Thymus (tissue), 11 donors: Measurements from ENCODE around the gene BCAR3. TPM values are rescaled to one million over a fixed set of nuclear protein-coding genes. Genes with fewer than 3 reads are reported as not detected.

Source experiments
- DNase-seq, 9 donors: peaks; one replicate each; pipeline ENCODE4 v3.0.0-alpha.2; 2013; ENCODE audit warnings: low spot score in 9 of 9, low read depth in 6 of 9, missing footprints in 1 of 9
- H3K27ac ChIP-seq, 2 donors: one replicate each; pipeline ENCODE4 v1.5.1; 2013; ENCODE audit warnings: control low read depth in 1 of 2, low read depth in 1 of 2, low read length in 1 of 2, mild to moderate bottlenecking in 1 of 2, moderate library complexity in 1 of 2
- H3K27me3 ChIP-seq, 2 donors: one replicate each; pipeline ENCODE4 v1.5.1; 2013; ENCODE audit warnings: low read length in 1 of 2; ENCODE audit not compliant: control insufficient read depth in 2 of 2, insufficient read depth in 1 of 2
- H3K36me3 ChIP-seq, 2 donors: one replicate each; pipeline ENCODE4 v1.5.1; 2013; ENCODE audit warnings: low read length in 1 of 2, mild to moderate bottlenecking in 1 of 2, moderate library complexity in 1 of 2; ENCODE audit not compliant: control insufficient read depth in 2 of 2, insufficient read depth in 2 of 2
- H3K4me1 ChIP-seq, 2 donors: one replicate each; pipeline ENCODE4 v1.5.1; 2013; ENCODE audit warnings: low read length in 2 of 2; ENCODE audit not compliant: control insufficient read depth in 2 of 2, insufficient read depth in 2 of 2
- H3K4me3 ChIP-seq, 2 donors: one replicate each; pipeline ENCODE4 v1.5.1; 2013; ENCODE audit warnings: low read length in 2 of 2, control low read depth in 1 of 2, mild to moderate bottlenecking in 1 of 2
- H3K9me3 ChIP-seq, 2 donors: one replicate each; pipeline ENCODE4 v1.5.1; 2013; ENCODE audit warnings: low read length in 1 of 2, mild to moderate bottlenecking in 1 of 2; ENCODE audit not compliant: control insufficient read depth in 2 of 2, insufficient read depth in 1 of 2
- WGBS: extraction: QIAGEN DNeasy Blood & Tissue Kit; methylation state at CpG from one replicate; pipeline ENCODE4 v1.1.7; 2013; 5-methylcytosine and 5-hydroxymethylcytosine counted together
- polyA plus RNA-seq: library from polyadenylated mRNA; stranded (reverse); fragments of 200-250 nt; gene quantifications from one replicate; pipeline ENCODE4 v1.2.3, GENCODE V29; 2013
- total RNA-seq: library from RNA; stranded (reverse); fragments of 120-200 nt; gene quantifications from one replicate; pipeline ENCODE4 v1.2.4, GENCODE V29; 2013
- donor health status: healthy.

BCAR3 gene
- total and polyA plus RNA-seq, 2 donors: 7.9 to 10.5 TPM

DNA sequence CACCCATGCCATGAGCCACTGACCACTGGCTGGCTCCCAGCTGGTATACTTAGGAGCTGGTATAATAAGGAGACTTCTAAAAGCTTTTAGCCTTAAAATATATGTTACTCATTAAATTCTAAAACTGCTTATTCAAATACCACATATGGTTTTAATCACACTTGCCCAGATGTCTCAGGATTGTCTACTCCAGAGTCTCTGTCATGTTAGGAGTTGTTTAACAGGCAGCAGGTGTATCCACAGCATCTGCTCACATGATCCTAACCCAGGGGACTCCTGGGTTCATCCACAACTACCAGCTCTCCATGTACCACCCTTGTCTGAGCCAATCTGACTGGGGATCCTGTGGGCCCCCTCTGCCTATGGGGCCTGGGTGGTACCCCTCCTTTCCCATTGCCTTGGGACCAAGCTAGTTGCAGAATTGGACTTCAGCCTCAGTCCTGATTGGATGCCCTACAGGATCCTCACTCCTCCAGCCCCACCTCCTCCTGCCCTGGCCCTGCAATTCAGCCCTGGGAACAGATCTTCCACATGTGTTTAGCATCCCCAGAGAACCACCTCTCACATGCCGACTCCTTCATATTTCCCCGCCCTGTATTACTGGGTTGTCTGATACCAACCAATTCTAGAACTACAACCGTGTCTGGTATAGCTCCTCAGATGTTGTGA, 61.3 kb downstream of the BCAR3 start:
- DNase-seq: no peak
- Histone ChIP-seq H3K9me3 (no peaks in the 10 kb centered on the region), H3K27me3 (no peaks in the 10 kb centered on the region), H3K27ac (no peak overlapping the region), H3K36me3 (no peaks in the 10 kb centered on the region), H3K4me1 (peaks cover 0 to 10% of the 10 kb centered on the region in 2 donors), H3K4me3 (no peak overlapping the region)
- 97% methylated on average over 3 of the region's 3 CpGs for WGBS

DNA sequence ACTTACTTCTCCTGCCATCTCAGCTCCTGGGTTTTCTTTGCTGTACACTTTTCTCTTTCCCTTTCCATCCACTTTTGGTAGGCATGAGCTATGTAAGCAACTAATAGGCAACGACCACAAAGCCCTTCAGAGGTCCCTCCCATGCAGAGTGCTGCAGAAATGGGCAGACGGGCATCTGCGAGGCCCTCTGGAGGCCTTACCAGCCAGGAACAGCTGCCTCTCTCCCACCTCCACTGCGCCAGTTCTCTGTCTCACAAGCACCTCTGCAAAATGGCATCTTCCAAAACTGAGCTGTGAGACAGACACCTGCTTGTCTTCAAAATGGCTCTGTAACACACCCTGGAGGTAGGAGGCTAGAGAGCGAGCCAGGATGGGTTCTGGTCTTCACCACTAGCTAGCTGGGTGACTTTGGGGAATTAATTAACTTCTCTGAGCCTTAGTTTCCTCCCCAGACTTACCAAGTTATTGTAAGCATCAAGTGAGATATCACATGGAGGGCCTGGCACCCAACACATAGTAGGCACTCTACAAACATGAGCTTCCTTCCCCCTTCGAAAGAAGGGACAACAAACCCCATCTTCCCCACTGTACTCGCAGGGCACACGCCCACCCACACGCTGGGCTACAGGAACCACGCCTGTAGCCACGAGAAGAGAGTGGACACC, 62.0 kb downstream of the BCAR3 start:
- Histone ChIP-seq H3K4me1 (peaks cover 0 to 15% of the 10 kb centered on the region in 2 donors), H3K4me3 (no peak overlapping the region), H3K36me3 (no peaks in the 10 kb centered on the region), H3K27ac (no peak overlapping the region), H3K9me3 (no peaks in the 10 kb centered on the region), H3K27me3 (no peaks in the 10 kb centered on the region)
- WGBS: 86% methylated on average over 11 of the region's 11 CpGs
- DNase-seq: peak in 2 of 9 donors; percentile 4 to 18

DNA sequence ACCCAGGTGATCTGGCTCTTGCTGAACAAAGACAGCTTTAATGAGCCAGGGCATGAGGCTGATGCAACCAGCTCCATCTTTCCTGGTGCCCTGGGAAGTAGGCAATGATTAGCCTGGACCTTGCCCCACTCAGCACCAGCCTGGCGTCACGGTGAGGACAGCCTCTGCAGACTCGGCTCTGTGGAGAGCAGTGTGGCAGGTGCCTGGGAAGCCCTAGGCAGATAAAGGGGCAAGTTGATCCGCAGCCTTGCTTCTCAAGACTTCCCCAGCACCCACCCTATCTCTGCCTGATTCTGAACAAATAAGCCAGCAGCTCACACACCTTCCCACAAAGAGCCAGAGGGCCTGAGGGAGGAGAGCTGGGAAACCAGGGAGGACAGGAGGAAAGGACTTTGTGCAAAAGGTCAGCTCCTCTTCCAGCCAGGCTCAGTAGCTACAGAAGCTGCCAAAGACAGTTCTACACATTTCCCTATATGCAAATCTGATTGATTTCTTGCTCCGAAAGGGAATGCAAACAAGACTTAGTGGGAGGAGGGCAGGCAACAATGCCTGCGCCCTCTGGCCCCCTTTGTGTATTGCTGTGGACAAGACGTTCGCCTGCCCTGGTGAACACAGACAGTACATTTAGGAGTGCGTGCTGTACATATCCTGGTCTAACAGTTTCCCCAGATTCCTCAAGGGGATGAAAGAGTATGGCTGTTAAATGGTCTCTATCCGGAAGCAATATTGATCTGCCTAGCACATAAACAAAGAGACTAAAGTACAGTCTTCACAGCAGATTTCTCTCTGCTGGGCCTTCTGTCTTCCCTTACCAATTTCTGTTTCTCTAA, 63.8 kb downstream of the BCAR3 start:
- no peak overlapping the region for H3K27ac ChIP-seq
- no peak overlapping the region for H3K4me3 ChIP-seq
- DNase-seq: no peak
- H3K9me3 ChIP-seq: no peaks in the 10 kb centered on the region
- H3K4me1 ChIP-seq: peaks cover 0 to 18% of the 10 kb centered on the region in 2 donors
- WGBS: 95% methylated on average over 10 of the region's 10 CpGs
- H3K36me3 ChIP-seq: no peaks in the 10 kb centered on the region
- H3K27me3 ChIP-seq: no peaks in the 10 kb centered on the region

DNA sequence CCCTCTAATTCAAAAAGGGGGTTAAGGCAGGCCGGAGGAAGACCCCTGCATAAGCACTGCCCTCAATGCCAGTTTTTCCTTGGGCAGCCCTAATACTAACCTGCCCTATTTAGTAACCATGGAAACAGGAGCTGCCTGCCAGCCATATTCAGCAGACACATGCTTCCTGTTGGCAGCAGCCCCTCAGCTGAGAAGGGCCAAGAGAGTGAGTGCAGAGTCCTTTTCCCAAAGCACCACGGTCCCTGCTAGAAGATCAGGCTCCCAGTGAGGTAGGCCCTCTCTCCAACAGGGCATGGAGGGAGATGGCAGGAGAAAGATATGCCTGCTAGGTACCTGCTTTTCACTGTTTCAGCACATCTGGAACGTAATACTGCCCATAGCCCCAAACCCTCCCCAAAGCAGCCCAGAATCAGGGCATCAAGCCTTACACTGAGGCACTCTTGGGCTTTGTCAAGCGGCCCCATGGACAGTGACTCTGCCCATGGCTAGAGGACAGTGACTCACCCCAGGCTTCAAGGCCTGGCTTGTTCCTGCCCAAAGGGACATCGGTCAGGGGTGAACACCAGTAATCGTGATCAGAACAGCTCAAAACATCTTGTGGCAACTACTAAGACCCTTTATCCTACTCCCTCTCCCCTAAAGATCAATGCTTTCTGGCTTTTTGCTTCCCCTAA, 64.5 kb downstream of the BCAR3 start:
- no peak for DNase-seq
- no peaks in the 10 kb centered on the region for H3K36me3 ChIP-seq
- peaks cover 0 to 18% of the 10 kb centered on the region in 2 donors for H3K4me1 ChIP-seq
- no peaks in the 10 kb centered on the region for H3K9me3 ChIP-seq
- 78% methylated on average over 6 of the region's 6 CpGs for whole genome bisulfite sequencing
- H3K27me3 ChIP-seq: no peaks in the 10 kb centered on the region
- no peak overlapping the region for H3K4me3 ChIP-seq
- no peak overlapping the region for H3K27ac ChIP-seq

DNA sequence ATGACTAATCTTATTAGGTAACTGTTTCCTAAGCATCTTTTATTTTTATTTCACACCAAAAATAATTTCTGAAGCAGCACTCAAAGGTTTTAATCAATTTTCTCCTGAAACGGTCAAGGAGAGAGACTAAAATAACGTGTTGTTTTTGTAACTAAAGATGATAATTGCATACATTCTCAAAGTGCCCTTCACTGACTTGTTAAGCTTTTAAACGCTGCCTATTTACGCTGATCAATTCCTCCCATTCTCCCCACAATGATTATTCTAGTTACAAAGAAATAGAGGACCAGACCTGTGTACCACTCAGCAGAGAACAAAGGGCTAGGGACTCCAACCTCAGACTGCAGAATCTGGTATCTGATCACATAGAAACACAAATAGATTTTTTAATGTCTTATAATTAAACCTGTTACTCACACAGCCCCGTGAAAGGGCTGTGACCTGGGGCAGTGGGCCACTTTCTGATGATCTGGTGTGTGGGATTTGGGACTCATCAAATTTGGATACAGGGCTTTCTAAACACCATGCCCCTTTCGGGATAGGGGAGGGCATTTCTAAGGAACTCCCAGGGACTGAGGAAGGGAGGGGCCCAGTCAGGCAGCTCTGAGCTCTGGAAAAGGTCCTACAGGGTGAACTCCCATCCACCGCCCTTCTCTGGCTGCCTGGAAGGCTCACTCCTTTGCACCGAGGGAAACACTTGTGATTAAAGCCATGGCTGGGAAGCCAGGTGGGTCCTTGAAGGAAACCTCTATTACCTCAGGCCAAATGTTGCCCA, 65.2 kb downstream of the BCAR3 start:
- no peak overlapping the region for H3K27ac ChIP-seq
- DNase-seq: no peak
- H3K27me3 ChIP-seq: no peaks in the 10 kb centered on the region
- 93% methylated on average over 8 of the region's 8 CpGs for WGBS
- H3K9me3 ChIP-seq: no peaks in the 10 kb centered on the region
- H3K36me3 ChIP-seq: no peaks in the 10 kb centered on the region
- H3K4me1 ChIP-seq: peaks cover 0 to 21% of the 10 kb centered on the region in 2 donors
- no peak overlapping the region for H3K4me3 ChIP-seq

DNA sequence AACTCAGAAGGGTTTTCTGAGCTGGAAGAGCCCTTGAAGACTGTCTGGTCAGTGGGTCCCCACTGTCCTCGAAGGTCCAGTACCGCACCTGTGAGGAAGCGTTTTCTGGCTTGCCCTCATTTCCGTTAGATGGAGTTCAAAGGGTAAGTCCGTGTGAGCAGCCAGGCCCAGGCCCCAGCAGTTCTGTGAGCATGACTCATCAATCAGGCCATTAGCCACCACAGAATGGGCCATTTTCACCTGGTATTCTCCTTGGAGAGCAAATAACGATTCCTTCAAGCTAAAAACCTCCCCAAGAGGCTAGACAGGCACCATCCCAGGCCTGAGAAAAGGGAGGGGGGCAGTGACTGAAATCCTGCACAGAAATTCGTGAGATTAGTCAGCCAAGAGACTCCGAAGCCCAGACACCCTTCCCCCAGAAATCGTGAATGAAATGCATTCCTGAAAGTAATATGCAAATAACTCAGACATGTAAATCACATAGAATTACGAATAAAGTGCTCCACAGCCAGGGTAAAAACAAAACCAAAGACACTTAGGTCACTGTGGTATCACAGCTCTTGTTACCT, 66.0 kb downstream of the BCAR3 start:
- no peak for DNase-seq
- H3K36me3 ChIP-seq: no peaks in the 10 kb centered on the region
- H3K9me3 ChIP-seq: no peaks in the 10 kb centered on the region
- no peak overlapping the region for H3K27ac ChIP-seq
- 93% methylated on average over 10 of the region's 10 CpGs for WGBS
- H3K4me1 ChIP-seq: peaks cover 0 to 21% of the 10 kb centered on the region in 2 donors
- H3K27me3 ChIP-seq: no peaks in the 10 kb centered on the region
- H3K4me3 ChIP-seq: no peak overlapping the region

DNA sequence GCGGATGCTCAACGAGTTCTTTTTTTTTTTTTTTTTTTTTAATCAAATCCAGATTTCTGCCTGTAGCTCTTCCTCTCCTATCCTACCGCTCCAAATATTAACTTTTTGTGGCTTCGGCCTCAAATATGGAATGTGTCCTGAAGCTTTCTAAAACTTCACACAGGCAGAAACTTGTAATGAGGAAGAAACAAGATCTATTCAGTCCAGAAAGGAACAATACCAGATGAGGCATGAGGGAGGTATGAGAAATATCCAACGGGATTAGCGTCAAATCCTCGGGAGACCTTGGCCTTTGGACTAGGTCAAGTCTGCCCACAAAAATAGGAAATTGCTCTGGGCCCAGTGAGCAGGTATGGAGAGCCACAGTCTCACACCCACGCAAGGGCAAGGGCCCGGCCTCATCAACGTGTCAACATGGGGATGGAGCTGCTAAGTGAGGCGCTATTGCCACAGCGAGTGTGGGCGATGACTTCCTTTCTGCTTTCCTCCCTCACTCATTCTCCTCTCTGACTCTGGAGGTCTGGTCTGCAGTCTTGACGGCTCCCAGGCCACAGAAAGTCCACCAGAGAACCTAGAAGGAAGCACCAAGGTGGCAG, 66.6 kb downstream of the BCAR3 start:
- H3K4me1 ChIP-seq: peaks cover 0 to 21% of the 10 kb centered on the region in 2 donors
- 96% methylated on average over 14 of the region's 14 CpGs for WGBS

DNA sequence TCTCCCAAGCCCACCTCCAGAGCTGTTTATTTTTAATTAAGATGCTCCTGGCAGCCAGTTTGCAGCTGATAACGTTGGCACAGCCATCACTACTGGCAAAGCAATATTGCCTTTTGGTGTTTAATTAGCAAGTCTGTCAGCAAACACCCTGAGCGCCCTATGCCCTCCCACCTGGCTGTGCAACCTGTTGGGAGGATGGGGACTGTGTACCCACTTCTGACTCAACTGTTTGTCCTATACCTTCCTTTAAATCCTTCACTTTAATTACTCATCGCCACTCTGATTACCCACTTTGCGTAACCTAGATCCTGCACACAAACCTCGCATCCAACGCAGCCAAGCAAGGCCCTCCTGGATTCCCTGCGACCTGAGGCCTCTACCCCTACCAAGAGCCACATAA, 67.1 kb downstream of the BCAR3 start:
- 97% methylated on average over 7 of the region's 7 CpGs for WGBS
- no peak for DNase-seq

More for the DNA sequence above, 66.6 kb downstream of the BCAR3 start:
- H3K9me3 ChIP-seq: no peaks in the 10 kb centered on the region
- DNase-seq: no peak
- no peaks in the 10 kb centered on the region for H3K36me3 ChIP-seq
- H3K27me3 ChIP-seq: no peaks in the 10 kb centered on the region
- no peak overlapping the region for H3K4me3 ChIP-seq
- H3K27ac ChIP-seq: peak overlapping the region in 1 of 2 donors; percentile 9

More for the DNA sequence above, 67.1 kb downstream of the BCAR3 start:
- H3K9me3 ChIP-seq: no peaks in the 10 kb centered on the region
- H3K27ac ChIP-seq: no peak overlapping the region
- H3K4me1 ChIP-seq: peaks cover 0 to 22% of the 10 kb centered on the region in 2 donors
- no peak overlapping the region for H3K4me3 ChIP-seq
- no peaks in the 10 kb centered on the region for H3K27me3 ChIP-seq
- no peaks in the 10 kb centered on the region for H3K36me3 ChIP-seq
